ENCODE measurements around the gene ZDHHC14.

The ZDHHC14 gene

DNA sequence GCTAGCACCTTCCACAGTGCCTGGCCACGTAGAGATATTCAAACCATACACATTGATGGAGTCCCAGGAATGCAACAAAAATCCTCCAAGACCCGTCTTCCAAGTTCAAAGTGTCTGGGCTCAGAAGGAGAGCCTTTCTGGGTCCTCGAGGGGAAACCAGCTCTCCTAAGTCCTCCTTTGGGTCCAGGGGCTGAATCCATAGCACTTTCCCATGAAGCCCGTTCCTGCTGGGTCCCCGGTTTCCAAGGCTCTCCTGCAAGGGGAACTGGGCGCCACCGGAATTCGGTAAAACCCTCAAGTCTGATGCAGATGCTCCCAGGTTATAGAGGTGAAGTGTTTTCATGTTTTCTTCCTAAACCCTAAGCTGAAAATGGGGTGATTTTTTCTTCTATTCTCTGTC is 340.8 kb downstream of the ZDHHC14 start:
- DNase-seq (ENCODE audit: low read depth), result no peak

DNA sequence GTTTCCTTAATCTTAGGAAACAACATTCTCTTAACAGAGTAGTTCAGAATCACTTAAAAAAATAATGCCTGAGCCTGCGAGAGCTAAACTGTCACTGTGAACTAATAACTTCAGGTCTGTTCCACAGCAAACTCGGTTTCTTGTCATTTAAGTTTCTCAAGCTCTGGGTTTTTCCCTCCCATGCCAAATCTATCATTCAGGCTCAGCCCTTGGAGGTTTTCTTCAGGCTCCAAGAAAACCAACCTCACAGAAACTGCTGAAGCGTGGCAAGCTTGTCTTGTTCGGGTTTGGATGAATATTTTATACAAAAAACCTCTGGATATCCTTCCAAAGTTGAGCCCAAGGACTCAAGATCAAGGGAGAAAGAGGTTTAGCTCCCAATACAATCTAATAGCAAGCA is 342.4 kb downstream of the ZDHHC14 start:
- no peak for DNase-seq (ENCODE audit: low read depth)

DNA sequence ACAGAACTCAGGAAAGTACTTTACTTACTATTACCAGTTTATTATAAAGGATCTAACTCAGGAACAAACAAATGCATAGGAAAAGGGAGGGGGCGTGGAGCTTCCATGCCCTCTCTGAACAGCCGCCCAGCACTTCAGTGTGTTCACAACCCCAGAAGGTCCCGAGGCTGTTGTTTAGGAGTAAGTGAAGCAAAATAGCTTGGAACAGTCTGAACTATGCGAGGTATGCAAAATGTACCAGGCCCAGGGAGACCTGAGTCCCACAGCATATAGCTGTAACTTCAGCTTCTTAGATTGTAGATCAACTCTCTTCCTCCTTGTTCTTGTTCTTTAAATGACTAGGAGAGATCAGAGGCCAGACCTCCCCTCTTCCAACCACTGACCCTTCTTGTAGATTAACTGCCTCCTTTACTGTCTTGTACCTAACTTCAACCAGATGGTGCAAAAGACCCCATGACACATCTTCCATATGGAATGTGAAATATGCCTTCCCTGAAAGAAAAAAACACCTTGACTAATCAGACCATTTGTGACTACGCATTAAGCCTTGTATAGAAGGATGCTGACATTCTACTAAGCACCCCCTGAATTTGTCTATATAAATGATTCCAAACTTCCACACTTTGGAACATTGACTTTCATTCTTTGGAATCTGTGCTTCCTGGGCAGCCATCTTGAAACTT is 343.3 kb downstream of the ZDHHC14 start:
- DNase-seq (ENCODE audit: low read depth), result no peak

DNA sequence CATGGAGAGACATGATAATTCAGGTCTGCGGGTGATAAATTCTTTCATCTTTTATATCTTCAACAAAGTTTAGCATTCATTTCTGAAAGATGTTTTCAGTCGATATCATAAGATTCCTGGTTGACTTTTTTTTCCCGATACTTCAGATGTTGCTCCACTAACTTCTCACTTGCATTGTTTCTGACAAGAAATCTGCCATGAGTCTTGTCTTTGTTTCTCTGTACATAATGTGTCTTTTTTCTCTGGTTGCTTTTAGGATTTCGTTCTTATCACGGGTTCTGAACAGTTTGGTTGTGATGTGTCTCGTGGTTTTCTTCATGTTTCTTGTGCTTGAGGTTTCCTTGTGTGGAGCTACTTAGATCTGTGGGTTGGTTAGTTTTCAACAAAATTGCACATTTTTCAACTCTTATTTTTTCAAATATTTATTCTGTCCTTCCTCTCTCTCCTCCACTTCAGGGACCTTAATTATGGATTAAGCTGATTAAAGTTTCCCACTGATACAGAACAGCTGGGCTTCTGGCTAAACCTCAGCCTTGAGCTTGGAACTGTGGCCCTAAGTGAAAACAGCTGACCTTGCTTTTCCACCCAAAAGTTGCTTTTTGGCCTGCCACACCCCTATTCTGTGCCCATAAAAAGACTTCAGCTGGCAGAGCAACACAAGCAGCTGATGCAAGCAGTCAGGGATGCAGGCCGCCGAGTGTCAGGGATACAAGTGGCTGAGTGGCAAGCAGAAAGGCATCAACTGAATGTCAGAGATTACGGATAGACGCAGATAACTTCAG is 344.2 kb downstream of the ZDHHC14 start:
- no peak for DNase-seq (ENCODE audit: low read depth)

DNA sequence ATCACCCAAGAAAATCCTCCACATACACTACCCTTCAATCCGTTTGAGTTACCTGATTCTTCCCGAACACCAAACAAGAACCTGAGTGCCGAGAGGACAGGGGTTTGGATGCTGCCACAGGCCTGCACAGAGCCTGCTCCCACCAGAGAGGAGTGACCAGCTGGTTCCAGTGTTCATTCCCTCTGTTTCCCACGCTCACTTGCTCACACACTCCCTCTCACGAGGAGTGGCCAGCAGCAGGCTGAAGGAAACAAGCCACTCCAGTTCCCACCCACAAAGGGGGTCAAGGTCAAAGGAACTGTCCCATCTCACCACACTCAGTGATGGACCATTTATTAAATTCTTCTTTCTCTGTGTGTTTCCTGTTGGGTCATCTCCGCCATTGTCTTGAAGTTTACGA is 344.8 kb downstream of the ZDHHC14 start:
- no peak for DNase-seq (ENCODE audit: low read depth)

DNA sequence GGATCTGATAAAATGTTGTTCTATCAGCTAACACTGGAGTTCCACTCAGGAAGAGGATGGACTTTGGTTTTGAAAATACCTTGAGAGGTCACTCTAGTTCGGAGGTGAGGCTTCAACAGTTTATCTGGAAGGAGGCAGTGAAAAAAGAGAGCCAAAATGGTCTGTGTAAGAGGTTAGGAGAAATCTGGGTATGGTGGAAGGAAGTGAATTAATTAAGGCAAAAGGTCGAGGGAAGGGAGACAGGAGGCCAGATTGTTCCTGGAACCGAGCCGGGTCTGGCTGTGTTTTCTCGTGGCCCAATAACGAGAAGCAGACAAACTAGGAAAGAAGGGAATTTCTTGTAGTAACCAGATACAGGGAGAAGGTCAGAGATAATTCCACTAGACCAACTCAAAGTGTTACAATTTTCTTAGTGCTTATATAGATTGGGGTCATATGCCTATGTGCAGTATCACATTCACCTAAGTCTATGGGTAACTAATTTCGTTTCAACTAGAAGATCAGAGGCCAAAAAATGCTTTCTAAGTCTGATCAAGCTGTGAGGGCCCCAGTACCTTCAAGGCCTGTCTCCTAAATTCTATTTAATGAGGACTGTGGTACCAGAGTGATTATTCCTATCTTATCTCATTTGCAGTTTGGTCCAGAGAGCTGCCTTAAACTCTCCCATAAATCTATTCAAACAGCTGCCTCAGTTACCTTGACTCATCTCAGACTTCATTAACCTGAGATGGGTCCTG is 346.1 kb downstream of the ZDHHC14 start:
- no peak for DNase-seq (ENCODE audit: low read depth)
